ENCODE results near the gene TTC21A.

Gene TTC21A

DNA sequence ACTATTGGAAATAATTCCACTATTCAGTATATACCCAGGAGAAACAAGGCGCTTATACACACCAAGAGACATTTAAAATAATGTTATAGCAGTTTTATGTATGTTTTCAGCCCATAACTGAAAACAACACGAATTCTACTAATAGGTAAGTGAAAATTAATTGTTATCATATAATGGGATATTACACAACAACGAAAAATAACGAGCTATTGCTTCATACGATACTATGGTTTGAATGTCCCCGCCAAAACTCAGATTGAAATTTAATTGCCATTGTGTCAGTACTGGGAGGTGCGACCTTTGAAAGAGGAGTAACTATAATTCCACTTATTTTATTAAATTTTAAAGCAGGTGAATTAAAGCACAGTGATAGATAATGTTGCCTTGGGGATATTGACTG, 49.9 kb downstream of the TTC21A start:
- Histone ChIP-seq H3K27ac (ENCODE audit: low read length) (no peak overlapping the region), H3K79me2 (ENCODE audit: insufficient read depth, low read length) (no peaks in the 10 kb centered on the region), H2AFZ (ENCODE audit: low read depth, low read length) (no peak overlapping the region), H3K4me1 (ENCODE audit: insufficient read depth, low read length) (peaks cover 12% of the 10 kb centered on the region), H3K27me3 (ENCODE audit: insufficient read depth, low read length, poor library complexity) (peaks cover 44% of the 10 kb centered on the region), H3K4me2 (ENCODE audit: insufficient read depth, low read length) (no peak overlapping the region), H3K9me3 (ENCODE audit: insufficient read depth, low read length, severe bottlenecking) (no peaks in the 10 kb centered on the region), H3K4me3 (ENCODE audit: low read depth in 1 of 2, low read length in 2 of 2) (no peak overlapping the region), H4K20me1 (ENCODE audit: insufficient read depth, low read length) (peaks cover 10% of the 10 kb centered on the region), H3K36me3 (ENCODE audit: insufficient read depth, low read length) (no peaks in the 10 kb centered on the region; the same call in 1 of the 2 replicates), H3K9ac (ENCODE audit: low read depth, low read length) (no peak overlapping the region)
- no peak for DNase-seq
- no peak for ATAC-seq (ENCODE audit: insufficient read depth, low read depth)
- no peak for TF ChIP-seq EZH2 (IDR thresholded peaks at IDR 0.05; ENCODE audit: borderline replicate concordance, low read depth, low read length, severe bottlenecking)
- TF ChIP-seq, protein P1, sequence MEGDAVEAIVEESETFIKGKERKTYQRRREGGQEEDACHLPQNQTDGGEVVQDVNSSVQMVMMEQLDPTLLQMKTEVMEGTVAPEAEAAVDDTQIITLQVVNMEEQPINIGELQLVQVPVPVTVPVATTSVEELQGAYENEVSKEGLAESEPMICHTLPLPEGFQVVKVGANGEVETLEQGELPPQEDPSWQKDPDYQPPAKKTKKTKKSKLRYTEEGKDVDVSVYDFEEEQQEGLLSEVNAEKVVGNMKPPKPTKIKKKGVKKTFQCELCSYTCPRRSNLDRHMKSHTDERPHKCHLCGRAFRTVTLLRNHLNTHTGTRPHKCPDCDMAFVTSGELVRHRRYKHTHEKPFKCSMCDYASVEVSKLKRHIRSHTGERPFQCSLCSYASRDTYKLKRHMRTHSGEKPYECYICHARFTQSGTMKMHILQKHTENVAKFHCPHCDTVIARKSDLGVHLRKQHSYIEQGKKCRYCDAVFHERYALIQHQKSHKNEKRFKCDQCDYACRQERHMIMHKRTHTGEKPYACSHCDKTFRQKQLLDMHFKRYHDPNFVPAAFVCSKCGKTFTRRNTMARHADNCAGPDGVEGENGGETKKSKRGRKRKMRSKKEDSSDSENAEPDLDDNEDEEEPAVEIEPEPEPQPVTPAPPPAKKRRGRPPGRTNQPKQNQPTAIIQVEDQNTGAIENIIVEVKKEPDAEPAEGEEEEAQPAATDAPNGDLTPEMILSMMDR (IDR thresholded peaks at IDR 0.05; ENCODE audit: borderline replicate concordance, extremely low read depth, low read length, poor library complexity, severe bottlenecking) = no peak

DNA sequence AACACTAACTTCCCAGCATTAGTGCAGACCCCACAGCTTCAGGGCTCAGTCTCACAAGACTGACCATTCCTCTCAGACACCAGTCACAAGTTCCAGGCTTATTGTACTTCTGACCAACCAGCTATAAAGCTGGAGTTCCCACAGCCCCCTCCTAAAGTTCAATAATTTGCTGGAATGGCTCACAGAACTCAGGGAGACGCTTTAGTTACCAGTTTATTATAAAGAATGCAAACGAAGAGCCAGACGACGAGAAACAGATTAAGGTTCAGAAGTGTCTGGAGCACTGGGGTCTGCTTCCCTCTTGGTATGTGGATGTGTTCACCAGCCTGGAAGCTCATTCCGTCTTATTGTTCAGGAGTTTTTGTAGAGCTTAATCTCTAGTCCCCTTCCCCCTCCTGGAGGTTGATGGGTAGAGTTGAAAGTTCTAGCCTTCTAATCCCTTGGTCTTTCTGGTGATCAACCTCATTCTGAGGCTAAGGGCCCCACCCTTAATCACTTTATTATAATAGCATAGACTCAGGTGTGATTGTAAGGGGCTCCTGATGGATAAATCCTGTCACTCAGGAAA, 50.8 kb downstream of the TTC21A start:
- H3K27ac ChIP-seq (ENCODE audit: low read length) = no peak overlapping the region
- H3K4me3 ChIP-seq (ENCODE audit: low read depth in 1 of 2, low read length in 2 of 2) = no peak overlapping the region
- DNase-seq = no peak
- no peaks in the 10 kb centered on the region for H3K79me2 ChIP-seq (ENCODE audit: insufficient read depth, low read length)
- no peak overlapping the region for H2AFZ ChIP-seq (ENCODE audit: low read depth, low read length)
- no peaks in the 10 kb centered on the region for H3K36me3 ChIP-seq (ENCODE audit: insufficient read depth, low read length)
- peaks cover 36% of the 10 kb centered on the region for H3K27me3 ChIP-seq (ENCODE audit: insufficient read depth, low read length, poor library complexity)
- H3K4me1 ChIP-seq (ENCODE audit: insufficient read depth, low read length) = peaks cover 3% of the 10 kb centered on the region
- no peak overlapping the region for H3K4me2 ChIP-seq (ENCODE audit: insufficient read depth, low read length)
- no peak overlapping the region for H3K9ac ChIP-seq (ENCODE audit: low read depth, low read length)
- H4K20me1 ChIP-seq (ENCODE audit: insufficient read depth, low read length) = peaks cover 4% of the 10 kb centered on the region
- H3K9me3 ChIP-seq (ENCODE audit: insufficient read depth, low read length, severe bottlenecking) = no peaks in the 10 kb centered on the region
- TF ChIP-seq, protein P1 (IDR thresholded peaks at IDR 0.05; ENCODE audit: borderline replicate concordance, extremely low read depth, low read length, poor library complexity, severe bottlenecking) = no peak
- no peak for TF ChIP-seq EZH2 (IDR thresholded peaks at IDR 0.05; ENCODE audit: borderline replicate concordance, low read depth, low read length, severe bottlenecking)
- no peak for ATAC-seq (ENCODE audit: insufficient read depth, low read depth)

DNA sequence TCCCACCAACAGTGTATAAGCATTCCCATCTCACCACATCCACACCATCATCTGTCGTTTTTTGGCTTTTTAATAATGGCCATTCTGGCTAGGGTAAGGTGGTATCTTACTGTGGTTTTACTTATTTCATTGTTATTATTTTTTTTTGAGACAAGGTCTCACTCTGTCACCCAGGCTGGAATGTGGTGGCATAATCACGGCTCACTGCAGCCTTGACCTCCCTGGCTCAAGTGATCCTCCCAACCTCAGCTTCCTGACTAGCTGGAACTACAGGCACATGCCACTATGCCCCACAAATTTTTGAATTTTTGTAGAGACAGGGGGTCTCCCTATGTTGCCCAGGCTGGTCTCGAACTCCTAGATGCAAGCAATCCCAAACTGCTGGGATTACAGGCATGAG, 56.9 kb downstream of the TTC21A start:
- Histone ChIP-seq H3K79me2 (ENCODE audit: insufficient read depth, low read length) (no peaks in the 10 kb centered on the region), H3K4me3 (ENCODE audit: low read depth in 1 of 2, low read length in 2 of 2) (no peak overlapping the region), H3K36me3 (ENCODE audit: insufficient read depth, low read length) (no peaks in the 10 kb centered on the region), H3K9me3 (ENCODE audit: insufficient read depth, low read length, severe bottlenecking) (no peaks in the 10 kb centered on the region), H3K27me3 (ENCODE audit: insufficient read depth, low read length, poor library complexity) (no peaks in the 10 kb centered on the region), H3K4me1 (ENCODE audit: insufficient read depth, low read length) (no peaks in the 10 kb centered on the region), H4K20me1 (ENCODE audit: insufficient read depth, low read length) (no peaks in the 10 kb centered on the region), H3K4me2 (ENCODE audit: insufficient read depth, low read length) (no peak overlapping the region), H3K9ac (ENCODE audit: low read depth, low read length) (no peak overlapping the region), H3K27ac (ENCODE audit: low read length) (no peak overlapping the region), H2AFZ (ENCODE audit: low read depth, low read length) (no peak overlapping the region)
- no peak for TF ChIP-seq EZH2 (IDR thresholded peaks at IDR 0.05; ENCODE audit: borderline replicate concordance, low read depth, low read length, severe bottlenecking)
- TF ChIP-seq, protein P1 (IDR thresholded peaks at IDR 0.05; ENCODE audit: borderline replicate concordance, extremely low read depth, low read length, poor library complexity, severe bottlenecking) = no peak
- no peak for DNase-seq
- no peak for ATAC-seq (ENCODE audit: insufficient read depth, low read depth)
